Neural progenitor cell (in vitro differentiated cells): Measurements from ENCODE around the gene PPP6R3.

Experiments used
- EZH2 ChIP-seq: fragments of 200-600 bp; sonication (generic); IDR thresholded peaks from 2 replicates; pipeline ENCODE4 v1.6.1; 2017; ENCODE audit warnings: antibody characterized with exemption, mild to moderate bottlenecking, moderate library complexity
- TF ChIP-seq, protein P1 (sequence below): fragments of 200-600 bp; sonication (generic); IDR thresholded peaks from 2 replicates; pipeline ENCODE4 v1.5.1; 2017; ENCODE audit warnings: antibody characterized with exemption, mild to moderate bottlenecking

- TF ChIP-seq, protein P1, sequence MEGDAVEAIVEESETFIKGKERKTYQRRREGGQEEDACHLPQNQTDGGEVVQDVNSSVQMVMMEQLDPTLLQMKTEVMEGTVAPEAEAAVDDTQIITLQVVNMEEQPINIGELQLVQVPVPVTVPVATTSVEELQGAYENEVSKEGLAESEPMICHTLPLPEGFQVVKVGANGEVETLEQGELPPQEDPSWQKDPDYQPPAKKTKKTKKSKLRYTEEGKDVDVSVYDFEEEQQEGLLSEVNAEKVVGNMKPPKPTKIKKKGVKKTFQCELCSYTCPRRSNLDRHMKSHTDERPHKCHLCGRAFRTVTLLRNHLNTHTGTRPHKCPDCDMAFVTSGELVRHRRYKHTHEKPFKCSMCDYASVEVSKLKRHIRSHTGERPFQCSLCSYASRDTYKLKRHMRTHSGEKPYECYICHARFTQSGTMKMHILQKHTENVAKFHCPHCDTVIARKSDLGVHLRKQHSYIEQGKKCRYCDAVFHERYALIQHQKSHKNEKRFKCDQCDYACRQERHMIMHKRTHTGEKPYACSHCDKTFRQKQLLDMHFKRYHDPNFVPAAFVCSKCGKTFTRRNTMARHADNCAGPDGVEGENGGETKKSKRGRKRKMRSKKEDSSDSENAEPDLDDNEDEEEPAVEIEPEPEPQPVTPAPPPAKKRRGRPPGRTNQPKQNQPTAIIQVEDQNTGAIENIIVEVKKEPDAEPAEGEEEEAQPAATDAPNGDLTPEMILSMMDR: no peak
- no peak for TF ChIP-seq EZH2
Measured at GRCh38 chr11:68412593-68413475, 47.7 kb upstream of the PPP6R3 start.
